Measurements from ENCODE around the gene NEIL1. TPM values are rescaled to one million over a fixed set of nuclear protein-coding genes. Genes with fewer than 3 reads are reported as not detected.
"Not testable (repeated sequence)": the region's sequence is repeated elsewhere in the genome, so short reads cannot be mapped to it uniquely, and the experiment has no call there.

Gene NEIL1
- 9.2 TPM for polyA plus RNA-seq (2013, experiment 1 of 2)
- polyA plus RNA-seq (2013, experiment 2 of 2) = 11.1 TPM

DNA sequence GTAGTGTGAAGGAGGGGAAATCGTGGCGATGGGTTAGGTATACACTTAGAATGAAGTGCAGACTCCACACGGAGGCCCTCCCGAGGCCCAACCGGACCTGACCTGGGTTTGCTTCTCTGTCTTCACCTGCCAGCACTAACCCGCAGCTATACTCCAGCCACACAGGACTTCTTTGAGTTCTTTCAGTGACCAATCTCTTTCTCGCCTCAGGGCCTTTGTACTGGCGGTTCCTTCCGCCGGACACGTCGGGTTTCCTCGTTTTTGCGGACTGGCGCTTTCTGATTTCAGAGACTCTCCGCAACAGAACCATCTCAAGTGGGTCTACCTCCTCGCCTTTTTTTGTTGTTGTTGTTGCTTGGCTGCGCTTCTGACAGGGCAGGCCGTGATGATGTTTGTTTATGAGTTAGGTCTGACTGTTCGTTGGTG is at the start of gene NEIL1:
TSS of gene NEIL1 (plus strand) at position 244 of the 426 bp plus-strand sequence. CDS start 1,867 bp downstream, outside the sequence.
- no peaks in the 10 kb centered on the region for H3K9me3 ChIP-seq (ENCODE audit: control insufficient read depth, low read length)
- H3K4me1 ChIP-seq (ENCODE audit: control insufficient read depth, insufficient read depth, low read length, poor library complexity, severe bottlenecking) = peaks cover 4% of the 10 kb centered on the region
- WGBS, 2 experiments (ENCODE audit: insufficient coverage in 2 of 2) = 33 to 38% methylated on average over 9 to 16 of the region's 20 CpGs
- no peak within 1 kb of the TSS for H3K27ac ChIP-seq (ENCODE audit: low read depth, low read length, severe bottlenecking)
- peak within 1 kb of the TSS; percentile 70 for H3K4me3 ChIP-seq (ENCODE audit: extremely low read depth, insufficient read depth, low read length, poor library complexity, severe bottlenecking)
- H3K36me3 ChIP-seq (ENCODE audit: control insufficient read depth, insufficient read depth, low read length) = no peaks in the 10 kb centered on the region

DNA sequence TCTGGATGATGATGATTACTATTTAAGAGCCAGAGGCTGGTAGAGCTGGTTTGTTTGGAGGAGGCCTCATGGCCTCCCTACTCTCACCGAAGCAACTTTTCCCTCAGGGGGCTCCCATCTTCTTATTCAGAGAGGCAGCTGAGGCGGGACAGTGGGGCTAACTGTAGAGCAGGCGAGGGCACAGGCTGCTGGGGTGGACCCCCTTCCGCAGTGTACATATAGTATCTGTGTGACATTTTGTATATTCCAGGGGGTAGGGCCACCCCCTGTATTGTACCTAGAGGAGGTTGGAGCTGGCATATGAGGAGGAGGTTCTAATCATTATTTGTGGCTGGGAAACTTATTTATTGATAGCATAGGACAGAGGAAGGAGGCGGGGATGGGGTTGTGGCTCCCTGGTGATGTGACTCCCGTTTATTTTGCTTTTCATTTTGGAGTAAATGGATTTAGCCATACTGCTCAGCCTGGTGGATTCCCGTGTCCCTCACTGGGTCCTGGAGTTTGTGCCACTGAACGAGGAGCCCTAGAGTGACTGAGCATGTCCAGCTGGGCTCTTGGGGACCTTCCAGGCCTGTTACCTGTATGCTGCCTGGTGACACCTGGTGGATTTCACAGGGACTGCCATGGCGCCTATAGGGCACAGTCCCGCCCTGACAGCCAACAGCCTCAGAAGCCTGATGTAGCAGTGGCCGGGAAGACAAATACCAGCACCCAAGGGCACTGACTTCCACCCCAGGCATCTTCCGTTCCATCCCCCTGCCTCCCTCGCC is 48.1 kb upstream of the NEIL1 start:
- not testable (repeated sequence) for H3K9me3 ChIP-seq (ENCODE audit: control insufficient read depth, low read length); H3K36me3 ChIP-seq (ENCODE audit: control insufficient read depth, insufficient read depth, low read length); H3K4me1 ChIP-seq (ENCODE audit: control insufficient read depth, insufficient read depth, low read length, poor library complexity, severe bottlenecking); H3K4me3 ChIP-seq (ENCODE audit: extremely low read depth, insufficient read depth, low read length, poor library complexity, severe bottlenecking); H3K27ac ChIP-seq (ENCODE audit: low read depth, low read length, severe bottlenecking)
- WGBS, 2 experiments (ENCODE audit: insufficient coverage in 2 of 2) = no CpG with 5 or more reads among the region's 13 CpGs

- WGBS, 2 experiments (ENCODE audit: insufficient coverage in 2 of 2) = 0% methylated on average over 1 of the region's 6 CpGs; no CpG with 5 or more reads in 1 of the 2 experiments
- H3K9me3 ChIP-seq (ENCODE audit: control insufficient read depth, low read length); H3K4me3 ChIP-seq (ENCODE audit: extremely low read depth, insufficient read depth, low read length, poor library complexity, severe bottlenecking); H3K36me3 ChIP-seq (ENCODE audit: control insufficient read depth, insufficient read depth, low read length); H3K4me1 ChIP-seq (ENCODE audit: control insufficient read depth, insufficient read depth, low read length, poor library complexity, severe bottlenecking); H3K27ac ChIP-seq (ENCODE audit: low read depth, low read length, severe bottlenecking): not testable (repeated sequence)
Observed at GRCh38 chr15:75299311-75299688, 47.5 kb upstream of the NEIL1 start.

- H3K4me1 ChIP-seq (ENCODE audit: control insufficient read depth, insufficient read depth, low read length, poor library complexity, severe bottlenecking); H3K36me3 ChIP-seq (ENCODE audit: control insufficient read depth, insufficient read depth, low read length); H3K27ac ChIP-seq (ENCODE audit: low read depth, low read length, severe bottlenecking); H3K4me3 ChIP-seq (ENCODE audit: extremely low read depth, insufficient read depth, low read length, poor library complexity, severe bottlenecking); H3K9me3 ChIP-seq (ENCODE audit: control insufficient read depth, low read length): not testable (repeated sequence)
- 60 to 62% methylated on average over 5 of the region's 6 CpGs for WGBS, 2 experiments (ENCODE audit: insufficient coverage in 2 of 2)
Observed at GRCh38 chr15:75300026-75300425, 46.8 kb upstream of the NEIL1 start.

GRCh38 chr15:75302318-75302717 is 44.5 kb upstream of the NEIL1 start:
- WGBS, 2 experiments (ENCODE audit: insufficient coverage in 2 of 2) = 87 to 88% methylated on average over 9 of the region's 9 CpGs
- Histone ChIP-seq H3K36me3 (ENCODE audit: control insufficient read depth, insufficient read depth, low read length) (no peaks in the 10 kb centered on the region), H3K27ac (ENCODE audit: low read depth, low read length, severe bottlenecking) (no peak overlapping the region), H3K9me3 (ENCODE audit: control insufficient read depth, low read length) (no peaks in the 10 kb centered on the region), H3K4me1 (ENCODE audit: control insufficient read depth, insufficient read depth, low read length, poor library complexity, severe bottlenecking) (no peaks in the 10 kb centered on the region), H3K4me3 (ENCODE audit: extremely low read depth, insufficient read depth, low read length, poor library complexity, severe bottlenecking) (no peak overlapping the region)

GRCh38 chr15:75302753-75303152 is 44.1 kb upstream of the NEIL1 start:
- not testable (repeated sequence) for H3K27ac ChIP-seq (ENCODE audit: low read depth, low read length, severe bottlenecking); H3K4me1 ChIP-seq (ENCODE audit: control insufficient read depth, insufficient read depth, low read length, poor library complexity, severe bottlenecking); H3K9me3 ChIP-seq (ENCODE audit: control insufficient read depth, low read length); H3K36me3 ChIP-seq (ENCODE audit: control insufficient read depth, insufficient read depth, low read length); H3K4me3 ChIP-seq (ENCODE audit: extremely low read depth, insufficient read depth, low read length, poor library complexity, severe bottlenecking)
- 93 to 100% methylated on average over 2 of the region's 4 CpGs for WGBS, 2 experiments (ENCODE audit: insufficient coverage in 2 of 2)

GRCh38 chr15:75306188-75306587 is 40.7 kb upstream of the NEIL1 start:
- Histone ChIP-seq H3K36me3 (ENCODE audit: control insufficient read depth, insufficient read depth, low read length) (no peaks in the 10 kb centered on the region), H3K4me3 (ENCODE audit: extremely low read depth, insufficient read depth, low read length, poor library complexity, severe bottlenecking) (no peak overlapping the region), H3K9me3 (ENCODE audit: control insufficient read depth, low read length) (no peaks in the 10 kb centered on the region), H3K4me1 (ENCODE audit: control insufficient read depth, insufficient read depth, low read length, poor library complexity, severe bottlenecking) (no peaks in the 10 kb centered on the region), H3K27ac (ENCODE audit: low read depth, low read length, severe bottlenecking) (no peak overlapping the region)
- no CpG with 5 or more reads among the region's 3 CpGs for WGBS, 2 experiments (ENCODE audit: insufficient coverage in 2 of 2)

DNA sequence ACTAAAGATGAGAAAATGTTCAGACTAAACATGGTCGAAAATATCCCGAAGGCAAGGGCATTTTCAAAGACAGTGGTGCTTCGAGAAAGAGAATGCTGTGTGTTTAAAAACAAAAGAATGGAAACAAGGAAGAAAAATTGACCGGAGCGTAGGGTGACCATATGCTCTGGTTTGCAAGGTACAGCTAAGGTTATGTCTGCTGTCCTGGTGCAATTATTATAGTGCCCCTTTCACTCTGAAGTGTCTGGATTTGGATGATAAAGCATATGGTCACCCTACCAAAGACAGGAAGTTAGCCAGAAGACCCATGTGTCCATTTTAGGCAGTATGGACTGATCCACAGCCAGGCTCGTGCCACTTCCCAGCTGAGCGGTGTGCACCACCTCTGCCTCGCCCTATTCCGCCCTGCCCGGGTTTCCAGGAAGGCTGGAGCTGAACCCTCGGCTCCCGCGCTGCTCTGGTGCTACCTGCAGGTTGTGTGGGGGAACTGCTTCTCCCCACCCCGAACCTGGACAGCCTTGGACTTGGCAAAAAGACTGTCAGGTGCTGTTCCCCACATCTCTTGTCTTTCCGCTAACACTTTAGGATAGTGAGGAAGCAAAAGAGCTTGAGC is 39.0 kb upstream of the NEIL1 start:
- Histone ChIP-seq H3K36me3 (ENCODE audit: control insufficient read depth, insufficient read depth, low read length) (no peaks in the 10 kb centered on the region), H3K4me1 (ENCODE audit: control insufficient read depth, insufficient read depth, low read length, poor library complexity, severe bottlenecking) (no peaks in the 10 kb centered on the region), H3K27ac (ENCODE audit: low read depth, low read length, severe bottlenecking) (no peak overlapping the region), H3K9me3 (ENCODE audit: control insufficient read depth, low read length) (no peaks in the 10 kb centered on the region), H3K4me3 (ENCODE audit: extremely low read depth, insufficient read depth, low read length, poor library complexity, severe bottlenecking) (no peak overlapping the region)
- WGBS, 2 experiments (ENCODE audit: insufficient coverage in 2 of 2) = 43 to 73% methylated on average over 7 to 13 of the region's 15 CpGs

GRCh38 chr15:75309711-75310110 is 37.1 kb upstream of the NEIL1 start:
- Histone ChIP-seq H3K4me3 (ENCODE audit: extremely low read depth, insufficient read depth, low read length, poor library complexity, severe bottlenecking) (no peak overlapping the region), H3K4me1 (ENCODE audit: control insufficient read depth, insufficient read depth, low read length, poor library complexity, severe bottlenecking) (no peaks in the 10 kb centered on the region), H3K36me3 (ENCODE audit: control insufficient read depth, insufficient read depth, low read length) (no peaks in the 10 kb centered on the region), H3K9me3 (ENCODE audit: control insufficient read depth, low read length) (no peaks in the 10 kb centered on the region), H3K27ac (ENCODE audit: low read depth, low read length, severe bottlenecking) (no peak overlapping the region)

GRCh38 chr15:75312548-75312947 is 34.3 kb upstream of the NEIL1 start:
- not testable (repeated sequence) for H3K4me1 ChIP-seq (ENCODE audit: control insufficient read depth, insufficient read depth, low read length, poor library complexity, severe bottlenecking); H3K9me3 ChIP-seq (ENCODE audit: control insufficient read depth, low read length); H3K36me3 ChIP-seq (ENCODE audit: control insufficient read depth, insufficient read depth, low read length); H3K27ac ChIP-seq (ENCODE audit: low read depth, low read length, severe bottlenecking); H3K4me3 ChIP-seq (ENCODE audit: extremely low read depth, insufficient read depth, low read length, poor library complexity, severe bottlenecking)
- 89 to 92% methylated on average over 1 of the region's 1 CpG for WGBS, 2 experiments (ENCODE audit: insufficient coverage in 2 of 2)

DNA sequence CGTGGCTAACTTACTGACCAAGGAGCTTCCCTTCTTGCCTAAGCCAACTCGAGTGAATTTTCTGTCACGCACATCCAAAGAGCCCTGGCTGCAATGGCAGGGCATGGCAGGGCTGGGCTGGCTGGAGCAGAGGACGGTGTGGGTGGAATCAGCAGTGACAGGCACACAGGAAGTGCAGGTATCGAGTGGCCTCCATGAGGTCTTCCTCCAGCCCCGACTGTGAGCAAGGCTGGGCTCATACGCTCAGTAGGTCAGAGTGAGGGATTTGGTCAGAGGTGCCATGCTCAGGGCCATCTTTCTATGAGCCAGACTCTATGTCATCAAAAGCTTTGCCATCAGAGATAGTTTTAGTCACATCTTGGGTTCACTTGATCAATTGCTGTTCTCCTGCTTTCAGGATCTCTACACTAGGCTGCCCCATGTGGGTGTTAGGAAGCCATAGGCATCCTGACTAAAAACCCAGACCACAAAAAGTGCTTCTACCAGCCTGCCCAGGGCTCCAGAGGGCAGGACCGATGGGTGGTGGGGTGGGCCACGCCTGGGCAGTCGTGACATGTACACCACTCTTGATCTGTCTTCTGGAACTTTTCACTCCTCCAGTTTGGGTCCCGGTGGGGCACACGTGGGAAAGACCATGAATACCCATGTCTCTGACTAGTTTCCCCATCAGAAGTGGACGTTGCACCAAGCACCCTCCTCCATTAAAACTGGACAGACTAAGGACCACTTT is 33.6 kb upstream of the NEIL1 start:
- Histone ChIP-seq H3K4me1 (ENCODE audit: control insufficient read depth, insufficient read depth, low read length, poor library complexity, severe bottlenecking) (no peaks in the 10 kb centered on the region), H3K4me3 (ENCODE audit: extremely low read depth, insufficient read depth, low read length, poor library complexity, severe bottlenecking) (no peak overlapping the region), H3K36me3 (ENCODE audit: control insufficient read depth, insufficient read depth, low read length) (no peaks in the 10 kb centered on the region), H3K27ac (ENCODE audit: low read depth, low read length, severe bottlenecking) (no peak overlapping the region), H3K9me3 (ENCODE audit: control insufficient read depth, low read length) (no peaks in the 10 kb centered on the region)
- WGBS, 2 experiments (ENCODE audit: insufficient coverage in 2 of 2) = 88 to 95% methylated on average over 10 of the region's 13 CpGs
